ENCODE measurements around the gene NFASC.

Gene NFASC

DNA sequence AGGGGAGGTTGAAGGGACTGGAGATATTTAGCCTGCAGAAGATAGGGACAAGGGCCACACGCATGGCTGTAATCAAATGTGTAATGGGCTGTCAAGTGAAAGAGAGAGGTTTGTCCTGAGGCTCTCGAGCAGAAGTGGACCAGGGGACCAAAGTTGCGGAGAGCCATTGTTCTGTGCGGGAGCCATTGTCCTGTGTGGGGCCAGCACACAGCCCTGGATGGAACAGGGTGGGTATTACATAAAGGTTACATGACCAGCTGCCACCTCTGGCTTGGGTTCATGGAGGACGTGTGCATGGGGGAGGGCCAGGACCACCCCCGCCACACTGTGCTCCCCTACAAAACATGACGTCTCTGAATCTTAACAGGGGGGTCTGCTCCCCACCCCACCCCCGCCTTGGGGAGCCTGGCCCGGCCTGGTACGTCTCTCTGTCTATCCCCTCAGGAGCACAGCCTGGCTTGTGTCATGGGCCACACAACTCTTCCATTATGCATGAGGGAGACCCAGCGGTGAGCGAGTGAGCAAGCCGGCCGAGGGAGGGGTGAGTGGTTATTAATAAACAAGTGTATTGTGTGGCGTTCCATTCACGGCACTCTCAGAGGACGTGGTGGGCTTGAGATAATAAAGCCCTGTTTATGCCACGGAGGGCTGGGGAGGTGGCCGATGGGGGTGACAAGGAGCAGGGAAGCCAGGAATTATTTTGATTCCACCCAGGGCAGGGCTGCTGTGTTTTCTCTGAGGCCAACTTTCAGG lies at the start of gene NFASC:
TSS of gene NFASC (plus strand) at position 703 of the 753 bp plus-strand sequence. CDS start 73,454 bp downstream, outside the sequence.
- DNase-seq (ENCODE audit: low read depth): no peak

DNA sequence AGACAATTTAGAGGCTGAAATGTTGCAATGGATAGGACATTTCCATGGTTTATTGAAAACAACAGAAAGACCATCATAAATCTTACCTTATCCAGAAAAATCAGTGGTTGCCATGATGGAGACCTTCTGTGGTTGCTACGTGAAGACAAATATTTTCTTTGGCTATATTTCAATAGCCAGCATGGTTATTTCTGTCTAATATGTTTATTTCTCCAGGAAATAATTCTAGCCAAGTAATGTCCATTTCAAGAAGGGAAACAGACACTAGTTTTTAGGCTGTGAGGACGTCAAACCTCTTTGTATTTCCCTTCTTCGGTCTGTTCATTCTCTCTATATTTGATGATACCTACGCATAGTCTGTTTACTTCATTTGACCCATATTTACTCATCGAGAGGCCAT lies 49.2 kb upstream of the NFASC start:
- no peak for DNase-seq (ENCODE audit: low read depth)

DNA sequence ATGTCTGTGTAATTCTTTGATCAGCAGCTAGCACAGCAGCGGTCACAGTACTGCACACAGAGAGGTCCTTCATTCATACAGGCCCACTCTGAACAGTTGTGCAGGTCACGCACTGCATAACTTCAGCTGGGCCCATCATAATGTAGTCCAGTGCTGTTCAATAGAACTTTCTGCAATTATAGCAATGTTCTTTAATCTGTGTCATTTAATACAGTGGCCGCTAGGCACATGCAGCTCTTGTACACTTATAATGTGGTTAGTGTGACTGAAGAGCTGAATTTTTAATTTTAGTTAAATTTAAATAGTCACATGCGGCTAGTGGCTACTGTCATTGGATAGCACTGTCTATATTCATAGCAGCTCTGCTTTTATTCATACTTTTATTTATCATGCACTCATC lies 48.7 kb upstream of the NFASC start:
- DNase-seq (ENCODE audit: low read depth): no peak

DNA sequence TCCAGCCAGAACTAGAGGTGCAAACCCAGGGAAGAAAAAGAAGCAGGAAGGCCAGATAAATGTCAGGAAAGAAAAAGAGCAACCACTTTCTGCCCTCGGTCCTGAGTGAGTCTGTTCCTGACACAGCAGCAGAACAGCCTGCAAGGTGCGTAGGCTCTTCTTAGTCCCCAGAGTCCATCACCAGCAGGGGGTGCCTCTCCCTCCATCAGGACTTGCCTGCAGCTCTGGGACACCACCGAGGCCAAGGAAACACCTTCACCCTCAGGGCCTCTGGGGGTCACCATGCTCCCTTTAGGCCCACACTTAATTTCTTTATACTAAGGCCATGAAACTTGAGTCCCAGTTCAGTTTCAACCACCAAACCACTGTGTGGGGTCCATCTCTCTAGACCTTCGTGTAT lies 43.7 kb upstream of the NFASC start:
- no peak for DNase-seq (ENCODE audit: low read depth)

GRCh38 chr1:204828352-204828850 lies 42.3 kb upstream of the NFASC start:
- peak; percentile 11 for DNase-seq (ENCODE audit: low read depth)

DNA sequence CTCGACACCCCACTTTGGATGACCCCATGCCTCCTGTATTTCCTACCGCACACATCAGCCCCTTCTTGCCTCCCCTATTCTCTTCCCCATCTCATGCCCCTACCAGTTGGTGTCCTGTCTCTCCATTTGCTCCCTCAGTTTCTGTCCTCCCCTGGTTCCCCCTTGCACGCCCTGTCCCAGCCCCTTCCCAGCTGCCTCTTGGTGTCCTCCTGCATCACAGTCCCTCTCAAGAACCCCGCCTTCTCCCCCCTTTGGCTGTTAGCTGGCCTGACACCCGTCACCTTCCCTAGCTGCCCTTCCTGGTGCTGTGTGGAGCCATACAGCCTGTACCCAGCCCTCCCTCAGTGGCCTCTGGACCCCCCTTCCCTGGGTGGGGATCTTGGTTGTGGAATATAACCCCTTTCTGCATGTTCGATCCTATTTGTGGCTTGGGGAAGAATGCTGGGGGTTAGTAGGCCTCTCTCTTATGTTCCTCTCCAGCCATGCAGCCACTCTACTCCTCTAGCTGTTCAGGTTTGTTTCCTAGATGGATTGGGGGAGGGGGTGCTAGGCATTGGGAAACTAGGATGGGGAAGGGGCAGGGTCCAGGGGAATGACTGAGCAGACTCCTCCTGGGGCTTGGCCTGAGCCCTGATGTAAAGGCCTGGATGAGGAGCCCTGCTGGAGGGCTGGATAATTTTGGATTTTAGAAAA lies 41.4 kb upstream of the NFASC start:
- no peak for DNase-seq (ENCODE audit: low read depth)

DNA sequence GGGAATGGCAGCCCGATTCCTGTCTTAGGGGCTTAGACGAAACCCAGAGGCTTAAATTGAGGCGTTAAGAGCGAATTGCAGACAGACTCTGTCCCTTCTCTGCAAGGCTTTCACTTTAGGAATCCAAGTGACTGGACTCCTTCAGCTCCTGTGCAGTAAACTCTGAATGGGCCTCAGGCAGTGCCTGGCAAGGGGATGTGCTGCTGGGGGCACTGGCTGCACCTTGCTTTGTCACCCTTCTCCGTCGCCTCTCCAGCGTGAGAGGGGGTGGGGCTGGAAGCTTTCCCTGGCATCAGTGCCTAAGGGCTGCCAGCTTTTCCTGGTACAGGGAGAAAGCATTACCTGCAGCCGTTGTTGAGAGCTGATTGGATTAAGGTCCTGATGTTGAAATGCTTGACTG lies 39.9 kb upstream of the NFASC start:
- no peak for DNase-seq (ENCODE audit: low read depth)

- DNase-seq (ENCODE audit: low read depth): no peak
Observed at GRCh38 chr1:204831186-204831585, 39.5 kb upstream of the NFASC start.

DNA sequence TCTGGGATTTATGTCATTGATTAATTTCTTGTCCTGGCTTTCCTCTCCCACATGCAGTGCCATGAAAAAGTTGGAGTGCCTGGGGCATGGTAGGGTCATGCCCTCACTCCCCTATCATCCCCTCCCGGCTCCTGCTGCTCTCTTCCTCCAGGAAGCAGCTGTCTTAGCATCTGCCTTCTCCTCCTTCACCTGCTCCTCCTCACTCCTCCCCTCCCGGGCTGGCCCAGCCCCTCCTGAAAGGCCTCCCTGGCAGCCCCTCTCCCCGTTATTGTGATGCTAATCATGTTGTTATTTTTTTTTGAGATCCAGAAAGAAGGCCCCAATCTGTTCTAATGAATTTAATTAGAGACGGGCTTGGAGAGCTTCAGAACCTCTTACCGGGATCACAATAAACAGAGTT lies 36.3 kb upstream of the NFASC start:
- DNase-seq (ENCODE audit: low read depth): no peak

DNA sequence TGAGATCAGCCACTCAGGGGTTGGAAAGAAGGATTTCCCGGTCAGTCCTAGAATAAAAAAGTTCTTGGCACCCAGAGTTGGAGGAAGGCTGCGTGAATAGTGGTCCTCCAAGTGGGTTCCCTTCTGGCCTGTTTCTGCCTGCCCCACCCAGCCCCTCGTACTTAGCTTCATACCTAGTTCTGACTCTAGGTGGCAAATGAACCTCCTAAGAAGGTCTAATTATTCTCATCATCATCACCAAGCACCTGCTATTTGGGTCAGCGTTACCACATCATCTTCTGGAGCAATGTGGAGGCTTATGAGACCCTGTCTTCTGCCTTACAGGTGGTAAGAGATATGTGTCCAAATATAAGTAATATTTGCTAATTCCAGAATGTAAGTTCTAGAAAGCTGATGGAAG lies 35.9 kb upstream of the NFASC start:
- DNase-seq (ENCODE audit: low read depth): no peak

- DNase-seq (ENCODE audit: low read depth): no peak
Observed at GRCh38 chr1:204835737-204836136, 34.9 kb upstream of the NFASC start.

GRCh38 chr1:204836856-204837255 lies 33.8 kb upstream of the NFASC start:
- no peak for DNase-seq (ENCODE audit: low read depth)

GRCh38 chr1:204837440-204838084 lies 33.1 kb upstream of the NFASC start:
- DNase-seq (ENCODE audit: low read depth): no peak

GRCh38 chr1:204841316-204841715 lies 29.3 kb upstream of the NFASC start:
- DNase-seq (ENCODE audit: low read depth): no peak

- DNase-seq (ENCODE audit: low read depth): no peak
Observed at GRCh38 chr1:204841798-204842197, 28.9 kb upstream of the NFASC start.

- DNase-seq (ENCODE audit: low read depth): no peak
Observed at GRCh38 chr1:204842369-204842768, 28.3 kb upstream of the NFASC start.

- DNase-seq (ENCODE audit: low read depth): no peak
Observed at GRCh38 chr1:204842892-204843291, 27.8 kb upstream of the NFASC start.

DNA sequence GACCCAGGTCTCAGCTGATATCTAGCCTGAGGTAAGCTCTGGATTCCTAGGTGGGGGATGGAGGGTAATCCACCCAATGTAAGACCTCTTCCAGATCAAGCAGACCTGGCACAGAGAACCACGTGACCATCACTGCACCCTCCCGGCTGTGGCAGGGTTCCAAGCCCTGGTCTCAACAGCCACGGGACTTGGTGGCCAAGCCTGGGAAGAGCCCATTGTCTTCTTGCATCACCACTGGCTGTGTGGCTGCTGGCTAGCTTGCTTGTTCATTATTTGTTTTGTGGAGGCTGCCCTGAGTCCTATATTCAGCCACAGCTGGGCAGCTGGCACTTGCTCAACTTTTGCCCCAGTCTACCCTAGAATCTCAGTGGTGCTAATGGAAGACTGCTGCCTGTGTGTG lies 24.1 kb upstream of the NFASC start:
- no peak for DNase-seq (ENCODE audit: low read depth)

DNA sequence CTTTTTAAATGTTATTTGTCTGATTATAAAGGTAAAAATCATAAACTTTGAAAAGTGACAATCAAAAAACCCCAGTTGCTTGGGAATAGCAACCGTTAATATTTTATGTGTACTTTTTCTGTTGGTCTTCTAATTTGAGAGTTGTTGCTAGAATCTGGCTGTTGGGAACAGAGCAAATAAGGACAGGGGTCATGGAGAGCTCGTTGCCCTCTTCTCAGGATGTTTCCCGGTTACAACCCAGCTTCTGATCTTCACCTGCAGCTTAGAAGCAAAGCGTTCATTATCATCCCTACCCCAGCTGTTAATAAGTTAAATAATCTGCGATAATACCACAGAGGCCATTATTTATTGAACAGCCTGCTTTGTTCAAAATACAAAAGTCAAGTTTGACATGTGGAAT lies 22.1 kb upstream of the NFASC start:
- no peak for DNase-seq (ENCODE audit: low read depth)

GRCh38 chr1:204852854-204853253 lies 17.8 kb upstream of the NFASC start:
- DNase-seq (ENCODE audit: low read depth): no peak

- no peak for DNase-seq (ENCODE audit: low read depth)
Observed at GRCh38 chr1:204853436-204853835, 17.2 kb upstream of the NFASC start.

GRCh38 chr1:204854286-204854685 lies 16.4 kb upstream of the NFASC start:
- DNase-seq (ENCODE audit: low read depth): no peak

DNA sequence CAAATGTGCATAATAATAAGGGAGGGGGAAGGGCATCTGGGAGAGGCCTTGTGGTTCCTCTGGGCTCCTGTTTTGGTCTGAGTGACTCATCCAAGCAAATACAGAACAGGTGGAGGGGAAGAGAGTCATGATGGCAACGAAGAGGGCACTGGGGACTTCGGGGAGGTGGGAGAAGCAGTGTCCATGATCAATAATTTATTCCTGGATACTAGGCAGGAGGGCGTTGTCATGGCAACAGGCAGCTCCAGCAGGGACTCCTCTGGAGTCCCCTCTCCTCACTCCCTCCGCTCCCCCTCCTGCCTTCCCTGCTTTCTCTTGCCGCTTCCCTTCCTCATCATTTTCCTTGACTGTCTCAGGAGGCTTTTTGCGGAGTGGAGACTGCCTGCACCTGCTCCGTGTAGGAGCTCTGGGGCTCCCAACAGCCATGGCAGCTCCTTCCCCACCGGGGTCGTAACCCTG lies 12.3 kb upstream of the NFASC start:
- DNase-seq (ENCODE audit: low read depth): no peak

Data from stimulated activated CD8-positive, alpha-beta memory T cell treated with anti-CD3 and anti-CD28 coated beads, Interleukin-15, amount 100 ng/mL, for 24 hours (primary cell).